Ectodermal cell (in vitro differentiated cells): ENCODE data around the gene NR2F2.

ENCODE experiments used
- H3K27ac ChIP-seq: 2 replicates; pipeline ENCODE4 v1.7.0; 2013; ENCODE audit warnings: mild to moderate bottlenecking, low read depth, low read length; ENCODE audit not compliant: insufficient read depth, poor library complexity, severe bottlenecking
- H3K27me3 ChIP-seq: 2 replicates; pipeline ENCODE4 v1.7.0; 2013; ENCODE audit warnings: mild to moderate bottlenecking, low read length; ENCODE audit not compliant: insufficient read depth, control insufficient read depth, poor library complexity, severe bottlenecking
- H3K36me3 ChIP-seq: one replicate; pipeline ENCODE4 v1.7.0; 2013; ENCODE audit warnings: low read length; ENCODE audit not compliant: control insufficient read depth, insufficient read depth
- H3K4me1 ChIP-seq: one replicate; pipeline ENCODE4 v1.7.0; 2013; ENCODE audit warnings: low read length; ENCODE audit not compliant: control insufficient read depth, insufficient read depth
- H3K4me3 ChIP-seq: 2 replicates; pipeline ENCODE4 v1.7.0; 2013; ENCODE audit warnings: low read depth, low read length, control low read depth; ENCODE audit not compliant: insufficient read depth
- H3K9me3 ChIP-seq: 2 replicates; pipeline ENCODE4 v1.7.0; 2013; ENCODE audit warnings: mild to moderate bottlenecking, low read length, moderate library complexity; ENCODE audit not compliant: control insufficient read depth
- WGBS, 2 experiments: methylation state at CpG; one replicate each; pipeline ENCODE4 v1.1.7; 2013; ENCODE audit warnings: missing lambda C conversion rate in 2 of 2; 5-methylcytosine and 5-hydroxymethylcytosine counted together

The NR2F2 gene

DNA sequence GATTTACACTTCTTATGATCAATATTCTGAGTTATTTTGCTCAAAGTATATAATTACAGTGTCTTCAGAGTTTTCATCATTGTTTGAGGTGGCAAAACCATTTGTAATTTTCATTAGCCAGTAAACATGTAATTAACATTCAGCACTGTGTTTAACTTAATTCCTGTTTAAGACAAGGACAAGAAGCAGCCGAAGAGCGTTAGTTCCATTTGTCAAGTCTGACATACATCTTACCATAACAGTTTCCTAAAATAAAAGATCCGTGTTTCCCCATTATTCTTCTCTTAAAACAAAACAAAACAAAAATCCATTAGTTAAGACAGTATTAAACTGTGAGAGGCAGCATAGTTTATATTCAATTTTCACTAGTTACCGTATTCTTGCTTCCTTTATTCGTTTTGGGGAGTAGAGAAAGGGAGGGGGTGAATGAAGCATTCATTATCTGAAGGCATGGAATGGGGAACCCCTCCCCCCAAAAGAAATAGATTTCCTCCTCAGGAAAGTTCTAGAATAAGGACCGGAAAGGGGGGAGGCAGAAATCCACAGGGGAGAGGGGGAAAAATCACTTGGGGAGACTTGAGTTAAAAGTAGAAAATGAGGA lies 5.5 kb upstream of the NR2F2 start:
- Histone ChIP-seq H3K27ac (no peak overlapping the region), H3K4me3 (peak overlapping the region; percentile 68)

GRCh38 chr15:96325541-96326327 lies 4.8 kb upstream of the NR2F2 start:
- no peaks in the 10 kb centered on the region for H3K9me3 ChIP-seq
- peaks cover 85% of the 10 kb centered on the region for H3K27me3 ChIP-seq
- H3K4me1 ChIP-seq: peaks cover 57% of the 10 kb centered on the region
- no peak overlapping the region for H3K27ac ChIP-seq
- peak overlapping the region; percentile 68 for H3K4me3 ChIP-seq
- WGBS, 2 experiments: 1% methylated on average over 16 of the region's 17 CpGs
- H3K36me3 ChIP-seq: no peaks in the 10 kb centered on the region

More for the DNA sequence above, 5.5 kb upstream of the NR2F2 start:
- Histone ChIP-seq H3K36me3 (no peaks in the 10 kb centered on the region), H3K9me3 (no peaks in the 10 kb centered on the region), H3K4me1 (peaks cover 61% of the 10 kb centered on the region), H3K27me3 (peaks cover 92% of the 10 kb centered on the region)
- WGBS, 2 experiments: 20 to 22% methylated on average over 4 of the region's 6 CpGs

- H3K27ac ChIP-seq: no peak overlapping the region
- no peaks in the 10 kb centered on the region for H3K36me3 ChIP-seq
- peaks cover 80% of the 10 kb centered on the region for H3K27me3 ChIP-seq
- H3K9me3 ChIP-seq: no peaks in the 10 kb centered on the region
- WGBS, 2 experiments: 1 to 2% methylated on average over 36 of the region's 36 CpGs
- H3K4me3 ChIP-seq: peak overlapping the region; percentile 68
- H3K4me1 ChIP-seq: peaks cover 49% of the 10 kb centered on the region
Measured at GRCh38 chr15:96326328-96327154, 4.0 kb upstream of the NR2F2 start.

- Histone ChIP-seq H3K4me3 (peak overlapping the region; percentile 68), H3K36me3 (peaks cover 1% of the 10 kb centered on the region), H3K27me3 (peaks cover 80% of the 10 kb centered on the region), H3K4me1 (peaks cover 48% of the 10 kb centered on the region), H3K27ac (peak overlapping the region; percentile 50), H3K9me3 (no peaks in the 10 kb centered on the region)
- 1% methylated on average over 14 of the region's 14 CpGs for WGBS, 2 experiments
Measured at GRCh38 chr15:96327155-96327741, 3.3 kb upstream of the NR2F2 start.

GRCh38 chr15:96328181-96328876 lies 2.2 kb upstream of the NR2F2 start:
- H3K27me3 ChIP-seq: peaks cover 80% of the 10 kb centered on the region
- 17 to 34% methylated on average over 4 to 7 of the region's 7 CpGs for WGBS, 2 experiments
- H3K36me3 ChIP-seq: peaks cover 8% of the 10 kb centered on the region
- H3K4me1 ChIP-seq: peaks cover 48% of the 10 kb centered on the region
- H3K27ac ChIP-seq: no peak overlapping the region
- no peaks in the 10 kb centered on the region for H3K9me3 ChIP-seq
- peak overlapping the region; percentile 68 for H3K4me3 ChIP-seq

- Histone ChIP-seq H3K4me1 (peaks cover 43% of the 10 kb centered on the region), H3K27me3 (peaks cover 81% of the 10 kb centered on the region), H3K36me3 (peaks cover 13% of the 10 kb centered on the region), H3K27ac (no peak overlapping the region), H3K4me3 (peak overlapping the region; percentile 68), H3K9me3 (no peaks in the 10 kb centered on the region)
- 19% methylated on average over 2 of the region's 2 CpGs; no CpG with 5 or more reads in 1 of the 2 experiments for WGBS, 2 experiments
Measured at GRCh38 chr15:96328877-96329195, 1.7 kb upstream of the NR2F2 start.

- Histone ChIP-seq H3K4me1 (peaks cover 36% of the 10 kb centered on the region), H3K4me3 (peak overlapping the region; percentile 63), H3K36me3 (peaks cover 19% of the 10 kb centered on the region), H3K9me3 (no peaks in the 10 kb centered on the region), H3K27me3 (peaks cover 82% of the 10 kb centered on the region), H3K27ac (no peak overlapping the region)
- 12 to 17% methylated on average over 7 to 8 of the region's 8 CpGs for WGBS, 2 experiments
Measured at GRCh38 chr15:96329403-96329981, 1.0 kb upstream of the NR2F2 start.

GRCh38 chr15:96330064-96330449 lies 443 bp upstream of the NR2F2 start:
- WGBS, 2 experiments: 0 to 1% methylated on average over 34 to 37 of the region's 37 CpGs
- Histone ChIP-seq H3K27me3 (peaks cover 82% of the 10 kb centered on the region), H3K36me3 (peaks cover 25% of the 10 kb centered on the region), H3K4me3 (peak overlapping the region; percentile 63), H3K4me1 (peaks cover 30% of the 10 kb centered on the region), H3K27ac (no peak overlapping the region), H3K9me3 (no peaks in the 10 kb centered on the region)

DNA sequence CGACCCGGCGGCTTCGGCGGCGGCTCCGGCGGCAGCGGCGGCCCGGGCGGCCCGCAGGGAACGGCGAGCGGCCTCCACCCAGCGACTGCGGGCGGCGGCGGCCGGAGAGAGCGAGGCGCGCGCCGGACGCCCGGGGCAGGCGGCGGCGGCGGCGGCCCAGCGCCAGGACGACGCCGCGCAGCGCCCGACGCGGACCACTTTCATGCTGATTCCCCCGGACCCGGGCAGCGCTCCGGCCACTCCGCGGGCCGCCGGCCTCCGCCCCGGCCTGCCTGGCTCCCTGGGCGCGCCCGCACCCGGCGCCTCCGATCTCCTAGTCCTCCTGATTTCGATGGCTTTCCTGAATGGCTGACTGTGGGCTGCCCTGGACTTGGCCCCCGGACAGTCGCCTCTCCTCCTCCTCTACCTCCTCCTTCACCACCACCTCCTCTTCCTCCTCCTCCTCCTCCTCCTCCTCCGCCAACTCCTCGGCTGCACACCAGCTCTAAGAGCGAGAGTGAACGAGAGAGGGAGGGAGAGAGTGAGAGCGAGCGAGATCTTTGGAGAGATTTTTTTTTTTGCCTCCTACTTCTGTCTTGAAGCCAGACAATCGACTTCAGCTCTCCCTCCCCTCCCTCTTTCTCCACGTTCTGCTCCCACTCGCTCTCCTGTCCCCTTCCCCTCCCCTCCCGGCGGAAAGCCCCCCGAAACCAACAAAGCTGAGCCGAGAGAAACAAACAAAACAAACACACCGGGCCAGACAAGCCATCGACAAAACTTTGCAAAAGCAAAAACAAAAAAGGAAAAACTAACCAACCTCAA lies 844 bp downstream of the NR2F2 start:
- H3K36me3 ChIP-seq: peaks cover 38% of the 10 kb centered on the region
- peaks cover 22% of the 10 kb centered on the region for H3K4me1 ChIP-seq
- peak overlapping the region; percentile 88 for H3K4me3 ChIP-seq
- WGBS, 2 experiments: 0% methylated on average over 71 to 77 of the region's 77 CpGs
- no peaks in the 10 kb centered on the region for H3K9me3 ChIP-seq
- peaks cover 82% of the 10 kb centered on the region for H3K27me3 ChIP-seq
- H3K27ac ChIP-seq: peak overlapping the region; percentile 86
